OCI-LY1 (cell line): ENCODE measurements around the gene CYTH2.

Experiments used
- H2AFZ ChIP-seq: fragments of 200-600 bp; sonication (generic), shearing (Covaris generic); 2 replicates; pipeline ENCODE4 v1.6.0; 2014; ENCODE audit warnings: antibody characterized with exemption, mild to moderate bottlenecking, low read length
- H3F3A ChIP-seq: fragments of 200-600 bp; sonication (generic), shearing (Covaris generic); 2 replicates; pipeline ENCODE4 v1.6.0; 2014; ENCODE audit warnings: mild to moderate bottlenecking, antibody characterized with exemption, low read length, moderate library complexity; ENCODE audit not compliant: insufficient read depth
- H3K27ac ChIP-seq: fragments of 200-600 bp; sonication (generic); 2 replicates; pipeline ENCODE4 v1.5.1; 2014; ENCODE audit warnings: low read length, mixed run types, mild to moderate bottlenecking, low read depth; ENCODE audit not compliant: poor library complexity, severe bottlenecking
- H3K27me3 ChIP-seq: fragments of 200-600 bp; sonication (generic); 2 replicates; pipeline ENCODE4 v1.6.0; 2014; ENCODE audit warnings: antibody characterized with exemption, mild to moderate bottlenecking, low read length, moderate library complexity; ENCODE audit not compliant: insufficient read depth
- H3K36me3 ChIP-seq: fragments of 200-600 bp; sonication (generic); 2 replicates; pipeline ENCODE4 v1.6.1; 2014; ENCODE audit warnings: mild to moderate bottlenecking, antibody characterized with exemption, low read length, moderate library complexity, mixed read lengths; ENCODE audit not compliant: insufficient read depth
- H3K4me1 ChIP-seq: fragments of 200-600 bp; sonication (generic); 2 replicates; pipeline ENCODE4 v1.5.1; 2014; ENCODE audit warnings: mild to moderate bottlenecking, low read length, moderate library complexity; ENCODE audit not compliant: insufficient read depth, severe bottlenecking
- H3K4me2 ChIP-seq: fragments of 200-600 bp; sonication (generic), shearing (Covaris generic); 2 replicates; pipeline ENCODE4 v1.6.1; 2014; ENCODE audit warnings: low read length
- H3K4me3 ChIP-seq: fragments of 200-600 bp; sonication (generic); 2 replicates; pipeline ENCODE4 v1.5.1; 2014; ENCODE audit warnings: low read length, low read depth, mild to moderate bottlenecking, mixed read lengths; ENCODE audit not compliant: poor library complexity, severe bottlenecking
- H3K79me2 ChIP-seq: fragments of 200-600 bp; shearing (Covaris generic); 2 replicates; pipeline ENCODE4 v1.6.1; 2016; ENCODE audit warnings: mixed run types, low read length, mixed read lengths; ENCODE audit not compliant: insufficient read depth
- H3K9ac ChIP-seq: fragments of 200-600 bp; sonication (generic), shearing (Covaris generic); 2 replicates; pipeline ENCODE4 v1.6.1; 2014; ENCODE audit warnings: mild to moderate bottlenecking, low read length, mixed read lengths
- H3K9me2 ChIP-seq: fragments of 200-600 bp; sonication (generic), shearing (Covaris generic); 2 replicates; pipeline ENCODE4 v1.6.1; 2014; ENCODE audit warnings: low read depth, mild to moderate bottlenecking, low read length, mixed read lengths
- H3K9me3 ChIP-seq: fragments of 200-600 bp; shearing (Covaris generic); 2 replicates; pipeline ENCODE4 v1.6.1; 2014; ENCODE audit warnings: low read length, mixed read lengths
- H4K20me1 ChIP-seq: fragments of 200-600 bp; sonication (generic), shearing (Covaris generic); 2 replicates; pipeline ENCODE4 v1.6.0; 2016; ENCODE audit warnings: mild to moderate bottlenecking, low read length; ENCODE audit not compliant: insufficient read depth
- EZH2 ChIP-seq: fragments of 200-600 bp; sonication (generic), shearing (Covaris generic); IDR thresholded peaks from 2 replicates; pipeline ENCODE4 v1.8.0; 2017; ENCODE audit warnings: borderline replicate concordance, mixed run types, mild to moderate bottlenecking, antibody characterized with exemption, low read length, moderate library complexity, mixed read lengths
- TF ChIP-seq, protein P1 (sequence below): fragments of 200-600 bp; sonication (generic), shearing (Covaris generic); IDR thresholded peaks from 2 replicates; pipeline ENCODE4 v1.5.1; 2017; ENCODE audit warnings: mild to moderate bottlenecking, antibody characterized with exemption, low read length, moderate library complexity, mixed read lengths

Gene CYTH2

DNA sequence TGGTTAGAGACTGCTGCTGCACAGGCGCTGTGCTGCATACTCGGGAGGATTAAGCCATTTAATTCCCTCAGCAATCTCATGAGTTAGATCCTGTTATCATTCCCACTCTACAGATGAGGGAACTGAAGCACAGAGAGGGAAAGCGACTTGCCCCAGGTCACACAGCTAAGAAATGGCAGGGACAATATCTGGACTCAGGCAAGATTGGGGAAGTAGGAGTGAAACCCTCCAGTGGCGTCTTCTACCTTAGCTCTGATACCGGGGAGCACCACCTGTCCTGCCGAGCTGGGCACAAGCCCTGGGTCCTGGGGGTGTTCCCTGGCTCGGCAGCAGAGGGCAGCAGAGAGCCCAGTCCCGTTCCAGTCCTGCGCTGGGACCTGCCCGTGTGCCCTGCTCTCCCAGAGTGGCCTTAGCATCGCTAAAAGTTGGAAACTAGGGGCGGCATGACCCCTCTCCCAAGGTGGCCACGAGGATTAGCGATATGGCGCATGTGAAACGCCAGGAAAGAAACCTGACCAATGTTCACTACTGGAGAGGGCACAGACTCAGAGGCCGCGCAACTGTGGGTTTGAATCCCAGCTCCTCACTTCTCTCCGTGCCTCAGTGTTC, 20.5 kb downstream of the CYTH2 start:
- no peak overlapping the region for H3K4me3 ChIP-seq
- H3K4me2 ChIP-seq: no peak overlapping the region

DNA sequence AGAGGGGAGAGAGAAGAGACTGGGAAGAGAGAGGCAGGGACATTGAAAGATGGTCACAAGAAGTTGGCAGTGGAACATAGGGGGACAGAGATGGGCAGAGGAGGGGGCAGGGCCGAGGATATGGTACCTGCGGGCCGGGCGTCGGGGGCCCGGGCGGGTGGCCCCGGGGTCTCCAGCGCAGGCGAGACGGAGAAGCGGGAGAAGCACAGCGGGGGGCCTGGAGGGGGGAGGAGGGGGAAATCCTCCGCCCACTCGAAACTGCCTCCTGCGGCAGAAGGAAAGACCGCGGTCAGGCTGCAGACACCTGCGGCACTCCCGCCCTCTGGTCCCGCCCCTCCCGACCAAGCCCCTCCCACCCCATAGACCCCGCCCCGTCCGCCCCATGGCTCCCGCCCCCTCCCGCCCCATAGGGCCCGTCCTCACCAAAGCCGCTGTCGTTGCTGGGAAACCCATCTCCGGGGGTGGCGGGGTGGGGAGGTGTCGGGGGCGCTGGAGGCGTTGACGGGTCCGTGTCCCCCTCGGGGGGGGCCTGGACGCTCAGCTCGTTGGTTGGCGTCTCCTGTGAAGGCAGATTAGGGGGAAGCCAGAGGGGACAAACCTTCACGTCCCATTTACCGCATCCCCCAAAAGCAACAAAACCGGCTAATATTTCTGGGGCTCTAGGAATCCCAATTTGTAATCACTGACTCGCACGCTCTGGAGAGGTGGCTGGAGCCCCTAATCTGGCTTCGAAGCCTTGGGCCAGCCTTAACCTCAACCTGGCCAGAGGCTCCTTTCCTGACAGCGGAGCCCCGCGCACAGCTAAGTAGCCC, 22.0 kb downstream of the CYTH2 start:
- Histone ChIP-seq H3F3A (no peaks in the 10 kb centered on the region), H3K9me3 (no peaks in the 10 kb centered on the region), H3K9ac (no peak overlapping the region), H3K27ac (no peak overlapping the region), H3K36me3 (no peaks in the 10 kb centered on the region), H3K9me2 (no peaks in the 10 kb centered on the region), H3K27me3 (no peaks in the 10 kb centered on the region), H2AFZ (no peak overlapping the region), H3K4me2 (0 out of 2 replicates have a peak overlapping the region, but pooled peaks have one; percentile 40), H3K4me3 (no peak overlapping the region), H4K20me1 (no peaks in the 10 kb centered on the region), H3K79me2 (no peaks in the 10 kb centered on the region), H3K4me1 (peaks cover 8% of the 10 kb centered on the region)
- TF ChIP-seq, protein P1, sequence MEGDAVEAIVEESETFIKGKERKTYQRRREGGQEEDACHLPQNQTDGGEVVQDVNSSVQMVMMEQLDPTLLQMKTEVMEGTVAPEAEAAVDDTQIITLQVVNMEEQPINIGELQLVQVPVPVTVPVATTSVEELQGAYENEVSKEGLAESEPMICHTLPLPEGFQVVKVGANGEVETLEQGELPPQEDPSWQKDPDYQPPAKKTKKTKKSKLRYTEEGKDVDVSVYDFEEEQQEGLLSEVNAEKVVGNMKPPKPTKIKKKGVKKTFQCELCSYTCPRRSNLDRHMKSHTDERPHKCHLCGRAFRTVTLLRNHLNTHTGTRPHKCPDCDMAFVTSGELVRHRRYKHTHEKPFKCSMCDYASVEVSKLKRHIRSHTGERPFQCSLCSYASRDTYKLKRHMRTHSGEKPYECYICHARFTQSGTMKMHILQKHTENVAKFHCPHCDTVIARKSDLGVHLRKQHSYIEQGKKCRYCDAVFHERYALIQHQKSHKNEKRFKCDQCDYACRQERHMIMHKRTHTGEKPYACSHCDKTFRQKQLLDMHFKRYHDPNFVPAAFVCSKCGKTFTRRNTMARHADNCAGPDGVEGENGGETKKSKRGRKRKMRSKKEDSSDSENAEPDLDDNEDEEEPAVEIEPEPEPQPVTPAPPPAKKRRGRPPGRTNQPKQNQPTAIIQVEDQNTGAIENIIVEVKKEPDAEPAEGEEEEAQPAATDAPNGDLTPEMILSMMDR: no peak
- no peak for TF ChIP-seq EZH2

More for the DNA sequence above, 20.5 kb downstream of the CYTH2 start:
- H3K9ac ChIP-seq: no peak overlapping the region
- H2AFZ ChIP-seq: no peak overlapping the region
- no peaks in the 10 kb centered on the region for H4K20me1 ChIP-seq
- TF ChIP-seq, protein P1: peak; percentile 90
- TF ChIP-seq EZH2: no peak
- no peaks in the 10 kb centered on the region for H3K36me3 ChIP-seq
- no peaks in the 10 kb centered on the region for H3K79me2 ChIP-seq
- H3K9me2 ChIP-seq: no peaks in the 10 kb centered on the region
- no peaks in the 10 kb centered on the region for H3F3A ChIP-seq
- H3K4me1 ChIP-seq: peaks cover 8% of the 10 kb centered on the region
- H3K27ac ChIP-seq: no peak overlapping the region
- H3K9me3 ChIP-seq: no peaks in the 10 kb centered on the region
- no peaks in the 10 kb centered on the region for H3K27me3 ChIP-seq

DNA sequence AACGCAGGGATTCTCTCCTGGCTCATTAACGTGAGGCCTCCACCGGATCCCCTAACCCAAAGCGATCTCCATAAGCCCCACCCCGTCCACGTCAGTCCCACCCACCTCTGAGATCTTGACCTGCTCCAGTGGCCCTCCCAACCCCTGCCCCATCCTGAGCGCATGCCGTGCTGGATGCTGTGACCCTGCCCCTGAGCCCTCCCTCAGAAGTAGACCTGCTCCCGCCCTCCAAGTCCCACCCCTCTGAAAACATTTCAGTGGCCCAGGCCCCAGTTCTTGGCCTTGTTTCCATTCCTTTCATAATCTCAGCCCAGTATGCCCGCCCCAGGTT, 22.6 kb downstream of the CYTH2 start:
- Histone ChIP-seq H3K9me3 (no peaks in the 10 kb centered on the region), H3K9me2 (no peaks in the 10 kb centered on the region), H3K4me2 (no peak overlapping the region), H3K27ac (no peak overlapping the region), H3K36me3 (no peaks in the 10 kb centered on the region), H3K4me3 (no peak overlapping the region), H3K9ac (no peak overlapping the region), H3K79me2 (no peaks in the 10 kb centered on the region), H2AFZ (no peak overlapping the region), H3F3A (no peaks in the 10 kb centered on the region), H4K20me1 (no peaks in the 10 kb centered on the region), H3K4me1 (peaks cover 8% of the 10 kb centered on the region), H3K27me3 (no peaks in the 10 kb centered on the region)
- TF ChIP-seq, protein P1: no peak
- TF ChIP-seq EZH2: no peak
